Raji (cell line): ENCODE measurements around the gene RGS7.

Experiments
- POLR2A ChIP-seq: IDR thresholded peaks from 2 replicates; pipeline ENCODE4 v1.6.1; 2011; ENCODE audit warnings: low read depth, low read length, control low read depth; ENCODE audit not compliant: insufficient read depth

RGS7 gene

DNA sequence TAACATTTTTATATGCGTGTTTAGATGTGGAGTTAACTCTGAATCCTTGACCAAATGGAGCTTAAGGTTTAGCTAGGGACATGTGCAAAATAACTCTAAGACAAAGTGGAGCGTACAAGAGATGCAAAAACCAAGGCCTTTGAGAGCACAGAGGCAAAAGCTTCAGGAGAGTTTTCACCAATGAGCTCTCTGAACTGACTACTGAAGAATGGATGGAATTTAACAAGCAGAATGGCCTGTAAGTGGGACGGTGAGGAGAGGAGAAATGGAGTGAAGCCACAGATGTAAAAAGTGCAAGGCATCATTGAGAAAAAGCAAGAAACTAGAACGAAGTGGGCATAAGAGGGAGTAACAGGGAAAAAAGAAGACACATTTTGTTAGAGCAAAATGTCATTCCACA, 260.0 kb downstream of the RGS7 start:
- TF ChIP-seq POLR2A, result no peak

DNA sequence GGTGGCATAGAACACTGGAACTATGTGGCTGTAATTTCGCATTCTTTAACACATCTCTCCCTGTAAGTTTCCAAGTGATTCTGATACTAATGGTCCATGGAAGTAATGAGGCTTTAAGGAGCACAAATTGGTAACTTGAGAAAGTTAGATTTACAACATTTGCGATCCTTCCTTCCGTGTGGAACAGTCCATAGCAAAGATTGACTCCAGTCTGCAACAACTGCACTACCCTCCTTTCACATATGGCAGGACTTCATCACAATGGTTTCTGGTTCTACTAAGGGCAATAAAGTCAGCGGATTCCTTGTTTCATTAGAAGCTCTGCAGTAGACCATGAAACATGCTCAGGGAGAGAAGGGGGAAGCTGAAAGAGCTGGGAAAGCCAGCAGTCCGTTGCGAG, 261.2 kb downstream of the RGS7 start:
- no peak for TF ChIP-seq POLR2A

- TF ChIP-seq POLR2A, result no peak
Measured at GRCh38 chr1:241090798-241091197, 266.2 kb downstream of the RGS7 start.

GRCh38 chr1:241086686-241087085, 270.3 kb downstream of the RGS7 start:
- TF ChIP-seq POLR2A, result no peak

- no peak for TF ChIP-seq POLR2A
Measured at GRCh38 chr1:241083285-241083684, 273.7 kb downstream of the RGS7 start.

DNA sequence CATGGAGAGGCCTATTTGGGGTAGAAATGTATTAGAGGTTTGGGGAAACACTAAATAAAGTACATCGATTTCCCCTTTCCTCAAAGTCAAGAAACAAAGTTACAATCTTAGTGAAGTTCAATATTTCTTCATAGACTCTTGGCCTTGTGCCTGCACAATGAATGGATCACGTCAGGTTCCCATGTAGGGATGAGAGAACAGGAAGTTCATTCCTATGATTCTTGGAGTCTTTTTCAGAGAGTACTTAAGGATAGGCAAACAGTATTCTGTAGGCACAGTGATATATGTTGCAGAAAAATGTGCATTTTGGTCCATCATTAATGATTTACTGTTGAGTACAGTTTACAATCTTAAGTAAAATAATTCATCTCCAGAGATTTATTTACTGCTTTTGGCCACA, 275.5 kb downstream of the RGS7 start:
- TF ChIP-seq POLR2A, result no peak

GRCh38 chr1:241079459-241079858, 277.5 kb downstream of the RGS7 start:
- no peak for TF ChIP-seq POLR2A

GRCh38 chr1:241079047-241079446, 278.0 kb downstream of the RGS7 start:
- no peak for TF ChIP-seq POLR2A

DNA sequence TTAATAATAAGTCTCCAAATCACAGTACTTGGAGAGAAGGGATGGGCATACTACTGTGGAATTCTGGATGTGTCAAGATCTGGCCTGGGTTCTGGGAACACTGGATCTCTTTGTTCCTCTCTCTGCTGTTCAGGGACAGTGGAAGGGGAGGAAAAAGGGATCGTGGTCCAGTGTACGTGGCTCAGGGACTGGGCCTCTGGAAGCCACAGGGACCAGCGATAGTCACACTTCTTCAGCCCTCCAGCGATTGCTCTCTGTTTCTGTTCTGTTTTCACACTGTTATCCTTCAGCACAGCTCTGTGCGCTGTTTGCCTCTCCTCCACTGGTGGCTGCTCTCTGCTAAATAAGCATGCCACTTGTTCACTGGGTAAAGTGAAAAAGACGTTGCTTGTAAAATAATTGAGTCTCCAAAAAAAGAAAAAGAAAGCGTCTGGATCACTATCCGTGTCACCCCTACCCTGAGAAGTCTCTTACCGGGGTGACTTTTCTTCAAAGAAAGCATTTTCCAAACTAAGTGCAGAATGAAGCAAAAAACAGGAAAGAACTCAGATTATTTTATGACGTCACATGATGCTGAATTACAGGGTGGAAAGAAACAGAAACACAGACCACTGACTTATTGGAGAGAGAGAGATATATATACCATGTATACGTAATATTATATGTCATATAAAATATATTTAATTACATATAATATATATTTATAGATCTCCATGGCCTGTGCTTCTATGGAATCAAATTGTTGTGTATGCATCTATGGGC, 279.4 kb downstream of the RGS7 start:
- no peak for TF ChIP-seq POLR2A

DNA sequence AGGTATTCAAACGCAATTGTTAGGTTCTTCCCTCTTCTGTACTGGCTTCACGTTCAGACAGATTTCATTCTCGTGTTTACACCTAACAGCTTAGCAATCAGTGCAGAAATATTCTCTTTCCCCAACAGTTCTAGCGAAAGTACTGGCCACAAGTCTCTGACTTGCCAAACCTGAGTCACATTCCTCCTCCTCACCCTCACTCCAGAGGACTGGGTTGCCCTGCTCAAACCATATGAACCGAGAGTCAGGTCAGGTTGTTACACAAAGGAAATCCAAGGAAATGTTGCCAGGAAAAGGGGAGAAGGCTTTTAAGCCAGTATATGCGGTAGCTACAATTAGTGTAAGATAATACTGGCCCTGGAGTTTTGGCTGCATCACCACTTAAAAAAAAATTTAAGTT, 282.5 kb downstream of the RGS7 start:
- TF ChIP-seq POLR2A, result no peak

DNA sequence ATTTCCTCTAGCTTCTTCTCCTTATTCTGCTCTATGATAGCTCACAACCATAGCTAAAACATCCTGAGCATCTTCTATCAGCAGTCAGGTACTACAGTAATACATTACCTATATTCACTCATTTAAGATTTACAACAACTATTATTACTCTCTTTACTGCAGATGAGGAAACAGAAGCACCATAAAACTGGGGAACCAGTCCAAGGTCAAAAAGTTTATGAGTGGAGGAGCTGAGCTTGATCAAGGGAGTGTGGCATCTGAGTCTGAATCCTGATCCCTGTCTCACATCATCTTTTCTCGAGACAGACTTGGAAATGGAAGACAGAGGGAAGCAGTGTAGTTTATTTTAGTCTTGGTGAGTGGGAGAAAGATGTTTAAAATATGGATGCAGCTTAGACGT, 288.6 kb downstream of the RGS7 start:
- no peak for TF ChIP-seq POLR2A

GRCh38 chr1:241063276-241063675, 293.7 kb downstream of the RGS7 start:
- TF ChIP-seq POLR2A, result no peak

- TF ChIP-seq POLR2A, result no peak
Measured at GRCh38 chr1:241061062-241061461, 295.9 kb downstream of the RGS7 start.

DNA sequence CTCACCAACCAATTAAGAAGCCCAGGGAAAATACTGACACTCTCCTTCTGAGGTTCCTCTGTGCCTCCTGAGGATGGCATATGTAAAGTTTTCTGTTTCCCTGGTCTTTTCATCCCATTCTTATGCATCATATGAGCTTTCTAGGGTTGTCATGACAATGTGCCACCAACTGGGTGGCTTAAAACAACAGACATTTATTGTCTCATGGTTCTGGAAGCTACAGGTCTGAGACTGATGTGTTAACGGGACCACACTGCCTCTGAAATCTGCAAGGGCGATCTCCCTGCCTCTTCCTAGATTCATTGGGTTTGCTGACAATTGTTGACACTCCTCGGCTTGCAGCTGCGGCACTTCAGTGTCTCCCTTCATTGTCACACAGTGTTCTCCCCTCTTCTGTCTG, 308.4 kb downstream of the RGS7 start:
- TF ChIP-seq POLR2A, result no peak

GRCh38 chr1:241045659-241046058, 311.3 kb downstream of the RGS7 start:
- no peak for TF ChIP-seq POLR2A

- TF ChIP-seq POLR2A, result no peak
Measured at GRCh38 chr1:241034203-241034936, 322.6 kb downstream of the RGS7 start.
